Mesenteric fat pad (tissue), 1 donor: ENCODE results near the gene CPLX3. TPM values are rescaled to one million over a fixed set of nuclear protein-coding genes. Genes with fewer than 3 reads are reported as not detected.

Source experiments
- DNase-seq: peaks from one replicate; pipeline ENCODE4 v3.0.0-alpha.2; 2020; ENCODE audit warnings: low spot score
- total RNA-seq: library from RNA; stranded (reverse); fragmentation: NEBNext Ultra II Directional; extraction: Animal tissue kit (Norgen Biotek cat#: 25700); gene quantifications from one replicate; pipeline ENCODE4 v1.2.1, GENCODE V29; 2021
- donor health status: DM: yes; HTN: yes; CAD: no.

Gene CPLX3
- total RNA-seq, 1 donor from 2014 or later = not detected

DNA sequence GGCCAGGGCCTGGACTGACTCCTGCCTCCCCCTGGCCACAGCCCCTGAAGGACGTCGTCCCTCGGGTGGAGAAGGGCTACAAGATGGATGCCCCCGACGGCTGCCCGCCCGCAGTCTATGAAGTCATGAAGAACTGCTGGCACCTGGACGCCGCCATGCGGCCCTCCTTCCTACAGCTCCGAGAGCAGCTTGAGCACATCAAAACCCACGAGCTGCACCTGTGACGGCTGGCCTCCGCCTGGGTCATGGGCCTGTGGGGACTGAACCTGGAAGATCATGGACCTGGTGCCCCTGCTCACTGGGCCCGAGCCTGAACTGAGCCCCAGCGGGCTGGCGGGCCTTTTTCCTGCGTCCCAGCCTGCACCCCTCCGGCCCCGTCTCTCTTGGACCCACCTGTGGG lies 24.1 kb upstream of the CPLX3 start:
- no peak for DNase-seq

GRCh38 chr15:74802862-74803447 lies 23.5 kb upstream of the CPLX3 start:
- no peak for DNase-seq

GRCh38 chr15:74804935-74805334 lies 21.5 kb upstream of the CPLX3 start:
- no peak for DNase-seq

- no peak for DNase-seq
Observed at GRCh38 chr15:74807282-74807681, 19.1 kb upstream of the CPLX3 start.

DNA sequence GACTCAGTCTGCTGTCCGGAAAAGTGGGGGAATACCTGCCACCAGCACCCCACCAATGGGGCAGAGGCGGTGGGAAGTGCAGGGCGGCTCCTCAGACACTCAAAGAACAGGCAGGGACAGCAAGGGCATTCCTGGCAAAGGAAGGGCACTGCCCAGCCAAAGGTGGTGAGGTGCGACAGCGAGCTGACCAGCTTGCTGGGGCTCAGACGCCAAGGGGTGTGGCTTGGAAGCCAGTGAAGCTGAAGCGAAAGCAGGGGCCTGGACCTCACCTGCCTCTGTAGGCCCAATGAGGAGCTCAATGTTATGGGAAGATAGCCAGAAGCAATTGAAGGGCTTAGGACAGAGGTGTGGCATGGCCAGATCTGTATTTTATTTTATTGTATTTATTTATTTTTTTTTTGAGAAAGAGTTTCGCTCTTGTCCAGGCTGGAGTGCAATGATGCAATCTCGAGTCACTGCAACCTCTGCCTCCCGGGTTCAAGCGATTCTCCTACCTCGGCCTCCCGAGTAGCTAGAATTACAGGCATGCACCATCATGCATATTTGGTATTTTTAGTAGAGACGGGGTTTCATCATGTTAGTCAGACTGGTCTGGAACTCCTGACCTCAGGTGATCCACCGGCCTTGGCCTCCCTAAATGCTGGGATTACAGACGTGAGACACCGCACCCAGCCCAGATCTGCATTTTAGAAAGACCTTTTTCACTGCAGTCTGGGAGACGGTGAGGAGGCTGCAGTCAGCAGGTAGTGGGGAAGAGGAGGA lies 18.2 kb upstream of the CPLX3 start:
- DNase-seq = no peak

DNA sequence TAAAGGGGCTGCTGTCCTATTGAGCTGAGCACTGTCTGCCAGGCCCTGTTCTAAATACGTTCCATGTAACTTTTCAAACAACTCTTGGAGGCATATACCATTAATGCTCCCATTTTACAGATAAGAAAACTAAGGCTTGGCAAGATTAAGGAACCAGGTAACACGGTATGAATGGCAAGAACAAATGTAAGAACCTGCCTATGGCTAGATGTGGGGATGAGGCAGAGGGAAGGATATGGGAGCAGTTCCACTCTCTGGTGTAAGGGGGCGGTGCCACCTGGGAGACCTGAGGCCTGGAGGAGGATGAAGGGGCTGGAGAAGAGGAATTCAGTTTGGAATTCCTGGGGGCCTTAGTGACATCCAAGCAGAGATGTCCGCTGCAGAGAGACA lies 17.6 kb upstream of the CPLX3 start:
- no peak for DNase-seq

- DNase-seq = no peak
Observed at GRCh38 chr15:74809242-74809641, 17.2 kb upstream of the CPLX3 start.

DNA sequence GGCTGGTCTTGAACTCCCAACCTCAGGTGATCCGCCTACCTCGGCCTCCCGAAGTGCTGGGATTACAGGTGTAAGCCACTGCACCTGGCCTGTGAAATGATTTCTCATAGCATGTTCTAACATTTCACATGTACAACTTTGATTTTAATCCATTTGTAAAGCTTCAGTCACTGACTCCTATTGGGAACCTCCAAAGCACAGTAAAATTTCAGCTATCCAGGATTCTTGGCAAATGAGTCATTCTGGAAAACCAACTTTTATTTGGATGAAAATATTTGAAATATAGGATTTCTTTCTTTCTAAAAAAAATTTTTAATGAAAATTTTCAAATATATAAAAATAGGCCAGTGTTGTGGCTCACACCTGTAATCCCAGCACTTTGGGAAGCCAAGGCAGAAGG lies 16.5 kb upstream of the CPLX3 start:
- no peak for DNase-seq

DNA sequence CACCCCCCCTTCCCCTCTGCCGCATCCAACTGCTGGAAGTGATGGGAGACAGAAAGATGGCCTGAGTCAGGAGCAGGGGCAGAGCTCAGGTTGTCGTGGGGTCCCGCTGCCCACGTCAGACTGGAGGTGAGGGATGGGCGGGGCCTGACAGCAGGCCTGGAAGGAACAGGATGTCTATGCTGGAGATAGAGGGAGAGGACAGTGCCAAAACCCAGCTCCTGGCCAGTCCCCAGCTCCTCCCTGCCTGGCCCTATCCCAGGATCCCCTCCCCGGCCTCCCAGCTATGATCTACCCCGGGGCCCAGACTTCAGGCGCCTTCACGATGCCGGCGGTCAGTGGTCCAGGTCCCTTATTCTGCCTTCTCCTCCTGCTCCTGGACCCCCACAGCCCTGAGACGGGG lies 13.9 kb upstream of the CPLX3 start, which contains the start of gene LMAN1L:
Gene LMAN1L (plus strand): TSS at position 303 of the 400 bp plus-strand sequence. CDS start 20 bp downstream, at position 323.
- DNase-seq = no peak

- DNase-seq = no peak
Observed at GRCh38 chr15:74815121-74815934, 11.1 kb upstream of the CPLX3 start.

DNA sequence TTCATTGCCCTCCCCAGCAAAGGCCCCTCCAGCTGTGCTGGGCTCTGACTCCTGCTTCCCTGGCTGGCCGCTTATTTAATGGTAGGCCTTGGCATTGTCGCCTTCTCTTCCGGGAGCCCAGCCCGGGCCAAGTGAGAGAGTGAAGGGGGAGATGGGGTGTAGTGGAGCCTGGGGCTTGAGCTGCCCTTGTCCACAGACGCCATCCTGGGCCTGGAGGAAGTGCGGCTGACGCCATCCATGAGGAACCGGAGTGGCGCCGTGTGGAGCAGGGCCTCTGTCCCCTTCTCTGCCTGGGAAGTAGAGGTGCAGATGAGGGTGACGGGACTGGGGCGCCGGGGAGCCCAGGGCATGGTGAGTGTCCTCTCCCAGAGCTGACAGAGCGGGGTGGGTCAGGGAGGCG lies 10.5 kb upstream of the CPLX3 start:
- no peak for DNase-seq

- no peak for DNase-seq
Observed at GRCh38 chr15:74816624-74817369, 9.6 kb upstream of the CPLX3 start.

GRCh38 chr15:74817370-74817737 lies 9.1 kb upstream of the CPLX3 start:
- DNase-seq = no peak

DNA sequence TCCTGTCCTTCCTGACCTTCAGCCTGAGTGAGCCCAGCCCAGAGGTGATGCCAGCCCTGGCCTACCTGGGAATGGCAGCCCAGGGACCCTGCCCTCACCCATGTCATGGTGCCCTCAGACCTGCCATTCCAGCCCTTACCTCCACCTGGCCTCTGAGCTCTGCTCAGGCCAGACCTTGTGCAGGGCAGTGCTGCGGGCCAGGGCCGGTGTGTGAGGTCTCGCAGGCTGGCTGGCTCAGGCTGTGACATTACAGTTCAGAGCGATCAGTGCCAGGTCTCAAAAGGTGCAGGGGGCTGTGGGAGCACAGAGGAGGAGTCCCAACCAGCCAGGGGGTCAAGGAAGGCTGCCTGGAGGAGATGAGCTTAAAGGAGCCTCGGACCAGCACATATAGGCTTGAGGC lies 6.4 kb upstream of the CPLX3 start:
- DNase-seq = no peak

DNA sequence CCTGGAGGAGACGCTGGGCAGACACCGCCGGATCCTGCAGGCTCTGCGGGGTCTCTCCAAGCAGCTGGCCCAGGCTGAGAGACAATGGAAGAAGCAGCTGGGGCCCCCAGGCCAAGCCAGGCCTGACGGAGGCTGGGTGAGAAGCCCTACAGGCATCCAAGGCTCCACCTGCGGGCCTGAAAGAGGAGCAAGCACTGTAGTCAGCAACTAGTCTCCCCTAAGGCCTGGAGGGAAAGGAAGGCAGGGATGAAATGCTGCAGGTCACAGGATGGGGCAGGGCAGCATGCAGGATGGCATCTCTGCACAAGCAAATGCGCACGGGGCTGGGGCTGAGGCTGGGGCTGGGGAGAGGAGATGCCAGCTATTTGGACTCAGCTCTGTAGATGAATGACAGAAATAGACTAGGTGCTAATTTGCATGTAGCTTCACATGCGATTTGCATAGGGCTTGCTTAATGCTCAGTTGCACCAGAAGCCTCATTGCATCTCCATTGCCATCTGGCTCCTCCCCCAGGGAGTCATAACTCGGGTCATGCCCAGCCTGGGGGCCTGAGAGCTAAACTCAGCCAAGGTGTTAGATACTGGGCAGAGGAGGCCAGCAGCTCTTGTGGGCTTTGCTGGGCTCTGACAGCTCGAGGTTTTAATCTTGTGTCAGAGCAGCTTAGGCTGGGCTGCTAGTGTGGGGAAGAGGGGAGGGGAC lies 5.2 kb upstream of the CPLX3 start:
- DNase-seq = no peak

DNA sequence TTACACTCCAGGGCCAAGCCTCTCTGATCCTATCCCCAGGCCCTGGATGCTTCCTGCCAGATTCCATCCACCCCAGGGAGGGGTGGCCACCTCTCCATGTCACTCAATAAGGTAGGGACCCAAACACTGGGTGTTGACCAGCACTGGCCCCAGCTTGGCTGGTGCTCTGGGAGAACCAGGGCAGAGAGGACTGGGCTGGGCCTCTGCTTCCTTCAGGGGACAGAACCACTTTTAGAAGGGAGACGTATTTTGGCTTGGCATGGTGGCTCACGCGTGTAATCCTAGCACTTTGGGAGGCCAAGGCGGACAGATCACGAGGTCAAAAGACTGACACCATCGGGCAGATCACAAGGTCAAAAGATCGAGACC lies 4.7 kb upstream of the CPLX3 start:
- DNase-seq = no peak

DNA sequence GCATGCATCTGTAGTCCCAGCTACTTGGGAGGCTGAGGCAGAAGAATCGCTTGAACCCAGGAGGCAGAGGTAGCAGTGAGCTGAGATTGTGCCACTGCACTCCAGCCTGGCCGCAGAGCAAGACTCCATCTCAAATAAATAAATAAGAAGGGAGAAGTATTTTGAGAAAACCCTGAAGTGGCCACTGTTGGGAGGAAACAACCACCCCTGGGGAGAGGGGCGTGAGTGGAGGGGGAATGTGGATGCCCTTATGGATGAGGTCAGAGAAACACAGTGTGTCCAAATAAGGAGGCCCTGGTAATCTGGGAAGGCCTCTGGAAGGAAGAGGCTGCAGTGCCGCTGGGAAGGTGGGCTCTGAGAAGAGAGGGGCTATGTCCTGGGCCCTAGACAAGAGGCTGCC lies 4.2 kb upstream of the CPLX3 start:
- DNase-seq = no peak

- no peak for DNase-seq
Observed at GRCh38 chr15:74823324-74823723, 3.1 kb upstream of the CPLX3 start.

DNA sequence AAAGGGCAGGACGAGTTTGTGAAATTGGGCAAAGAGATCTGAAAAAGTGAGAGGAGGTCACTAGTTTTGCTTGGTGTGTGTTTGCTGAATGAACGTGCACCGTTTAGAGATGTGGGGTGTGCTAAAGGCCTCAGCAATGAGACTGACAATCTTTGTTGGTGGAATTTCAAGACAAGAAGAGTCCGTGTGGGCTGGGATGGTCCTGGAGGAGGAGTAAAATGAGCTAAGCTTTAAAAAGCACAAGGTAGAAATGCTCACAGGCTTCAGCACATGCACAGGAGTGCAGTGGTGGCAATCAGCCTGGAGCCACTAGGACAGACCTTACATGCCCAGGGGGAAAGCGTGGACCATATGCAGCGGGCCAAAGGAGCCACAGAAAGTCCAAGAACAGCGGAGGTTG lies 1.5 kb upstream of the CPLX3 start:
- DNase-seq = no peak

DNA sequence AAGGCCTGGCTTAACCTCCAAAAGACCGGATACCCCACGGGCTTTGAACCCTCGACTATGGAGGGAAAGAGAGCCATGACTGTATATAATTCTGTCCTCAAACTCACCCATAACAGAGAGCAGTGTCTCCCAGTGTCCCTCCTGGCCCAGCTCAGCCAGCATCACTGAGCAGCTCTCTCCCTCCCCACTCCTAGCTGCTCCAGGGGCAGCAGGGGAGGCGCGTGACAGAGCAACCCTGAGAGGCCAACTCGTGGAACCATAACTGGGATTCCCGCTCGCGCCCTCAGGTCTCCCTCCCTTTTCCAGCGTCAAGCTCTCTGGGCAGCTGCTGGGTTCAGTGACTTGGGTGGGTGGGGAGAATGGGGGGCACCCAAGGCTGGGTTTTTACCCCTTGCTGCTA lies 561 bp upstream of the CPLX3 start:
- no peak for DNase-seq

GRCh38 chr15:74826921-74827320 lies 494 bp downstream of the CPLX3 start:
- DNase-seq = no peak
